Measurements from ENCODE around the gene CENPC.

- TF ChIP-seq, protein P1, sequence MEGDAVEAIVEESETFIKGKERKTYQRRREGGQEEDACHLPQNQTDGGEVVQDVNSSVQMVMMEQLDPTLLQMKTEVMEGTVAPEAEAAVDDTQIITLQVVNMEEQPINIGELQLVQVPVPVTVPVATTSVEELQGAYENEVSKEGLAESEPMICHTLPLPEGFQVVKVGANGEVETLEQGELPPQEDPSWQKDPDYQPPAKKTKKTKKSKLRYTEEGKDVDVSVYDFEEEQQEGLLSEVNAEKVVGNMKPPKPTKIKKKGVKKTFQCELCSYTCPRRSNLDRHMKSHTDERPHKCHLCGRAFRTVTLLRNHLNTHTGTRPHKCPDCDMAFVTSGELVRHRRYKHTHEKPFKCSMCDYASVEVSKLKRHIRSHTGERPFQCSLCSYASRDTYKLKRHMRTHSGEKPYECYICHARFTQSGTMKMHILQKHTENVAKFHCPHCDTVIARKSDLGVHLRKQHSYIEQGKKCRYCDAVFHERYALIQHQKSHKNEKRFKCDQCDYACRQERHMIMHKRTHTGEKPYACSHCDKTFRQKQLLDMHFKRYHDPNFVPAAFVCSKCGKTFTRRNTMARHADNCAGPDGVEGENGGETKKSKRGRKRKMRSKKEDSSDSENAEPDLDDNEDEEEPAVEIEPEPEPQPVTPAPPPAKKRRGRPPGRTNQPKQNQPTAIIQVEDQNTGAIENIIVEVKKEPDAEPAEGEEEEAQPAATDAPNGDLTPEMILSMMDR (IDR thresholded peaks at IDR 0.05) = no peak
- TF ChIP-seq ZFX (IDR thresholded peaks at IDR 0.05; ENCODE audit: borderline replicate concordance) = no peak
These were observed 45.5 kb downstream of the CENPC start for GRCh38 chr4:67499799-67500198.

Measured in 22Rv1 (cell line).